ENCODE data around the gene SP2.

SP2 gene

DNA sequence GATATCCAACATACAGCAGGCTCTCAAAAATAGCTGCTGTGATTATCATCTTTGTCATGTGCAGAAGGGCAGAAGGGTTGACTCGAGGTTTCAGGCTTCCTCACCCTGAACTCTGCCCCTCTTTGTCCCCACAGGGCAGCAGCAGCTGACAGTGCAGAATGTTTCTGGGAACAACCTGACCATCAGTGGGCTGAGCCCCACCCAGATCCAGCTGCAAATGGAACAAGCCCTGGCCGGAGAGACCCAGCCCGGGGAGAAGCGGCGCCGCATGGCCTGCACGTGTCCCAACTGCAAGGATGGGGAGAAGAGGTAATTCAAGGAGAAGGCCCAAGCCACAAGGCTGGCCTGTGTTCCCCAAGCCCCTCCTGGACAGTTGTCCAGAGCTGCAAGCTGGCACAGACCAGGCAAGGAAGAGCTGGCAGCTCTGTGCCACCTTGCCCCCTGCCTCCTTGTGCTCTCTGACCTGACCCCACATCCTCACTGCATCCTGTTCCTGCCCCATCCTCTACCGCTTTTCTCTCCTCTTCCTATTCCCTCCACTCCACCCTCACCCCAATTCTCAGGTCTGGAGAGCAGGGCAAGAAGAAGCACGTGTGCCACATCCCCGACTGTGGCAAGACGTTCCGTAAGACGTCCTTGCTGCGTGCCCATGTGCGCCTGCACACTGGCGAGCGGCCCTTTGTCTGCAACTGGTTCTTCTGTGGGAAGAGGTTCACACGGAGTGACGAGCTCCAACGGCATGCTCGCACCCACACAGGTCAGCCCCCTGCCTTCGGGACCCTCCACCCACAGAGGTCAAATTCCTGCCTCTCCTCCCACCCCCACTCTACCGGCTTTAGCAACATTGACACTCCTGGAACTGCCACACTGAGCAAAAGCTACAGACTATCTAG lies 29.0 kb downstream of the SP2 start:
- Histone ChIP-seq H3K27ac (no peak overlapping the region), H3K4me3 (ENCODE audit: low read depth in 1 of 2, low read length in 1 of 2) (no peak overlapping the region), H3K9me3 (no peaks in the 10 kb centered on the region), H3K36me3 (peaks cover 93% of the 10 kb centered on the region), H3K27me3 (no peaks in the 10 kb centered on the region), H3K4me1 (ENCODE audit: control insufficient read depth in 1 of 2, insufficient read depth in 1 of 2, low read depth in 1 of 2, low read length in 1 of 2) (no peaks in the 10 kb centered on the region)
- TF ChIP-seq, protein P1, sequence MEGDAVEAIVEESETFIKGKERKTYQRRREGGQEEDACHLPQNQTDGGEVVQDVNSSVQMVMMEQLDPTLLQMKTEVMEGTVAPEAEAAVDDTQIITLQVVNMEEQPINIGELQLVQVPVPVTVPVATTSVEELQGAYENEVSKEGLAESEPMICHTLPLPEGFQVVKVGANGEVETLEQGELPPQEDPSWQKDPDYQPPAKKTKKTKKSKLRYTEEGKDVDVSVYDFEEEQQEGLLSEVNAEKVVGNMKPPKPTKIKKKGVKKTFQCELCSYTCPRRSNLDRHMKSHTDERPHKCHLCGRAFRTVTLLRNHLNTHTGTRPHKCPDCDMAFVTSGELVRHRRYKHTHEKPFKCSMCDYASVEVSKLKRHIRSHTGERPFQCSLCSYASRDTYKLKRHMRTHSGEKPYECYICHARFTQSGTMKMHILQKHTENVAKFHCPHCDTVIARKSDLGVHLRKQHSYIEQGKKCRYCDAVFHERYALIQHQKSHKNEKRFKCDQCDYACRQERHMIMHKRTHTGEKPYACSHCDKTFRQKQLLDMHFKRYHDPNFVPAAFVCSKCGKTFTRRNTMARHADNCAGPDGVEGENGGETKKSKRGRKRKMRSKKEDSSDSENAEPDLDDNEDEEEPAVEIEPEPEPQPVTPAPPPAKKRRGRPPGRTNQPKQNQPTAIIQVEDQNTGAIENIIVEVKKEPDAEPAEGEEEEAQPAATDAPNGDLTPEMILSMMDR (IDR thresholded peaks at IDR 0.05), result no peak

DNA sequence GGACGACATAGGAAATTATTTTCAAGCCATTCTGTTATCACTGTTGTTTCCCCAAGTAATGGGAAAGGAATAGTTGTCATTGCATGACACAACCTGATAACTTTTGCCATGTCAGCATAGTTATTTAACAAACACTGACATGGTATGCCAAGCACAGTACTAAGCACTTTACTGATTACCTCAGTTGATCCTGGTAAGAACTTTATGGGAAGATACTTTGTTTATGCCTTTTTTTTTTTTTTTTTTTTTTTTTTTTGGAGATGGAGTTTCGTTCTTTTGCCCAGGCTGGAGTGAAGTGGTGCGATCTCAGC lies 29.6 kb downstream of the SP2 start:
- Histone ChIP-seq H3K9me3 (no peaks in the 10 kb centered on the region), H3K4me1 (ENCODE audit: control insufficient read depth in 1 of 2, insufficient read depth in 1 of 2, low read depth in 1 of 2, low read length in 1 of 2) (no peaks in the 10 kb centered on the region), H3K27me3 (no peaks in the 10 kb centered on the region), H3K4me3 (ENCODE audit: low read depth in 1 of 2, low read length in 1 of 2) (no peak overlapping the region), H3K36me3 (peaks cover 99% of the 10 kb centered on the region), H3K27ac (no peak overlapping the region)
- TF ChIP-seq, protein P1 (IDR thresholded peaks at IDR 0.05), result no peak

DNA sequence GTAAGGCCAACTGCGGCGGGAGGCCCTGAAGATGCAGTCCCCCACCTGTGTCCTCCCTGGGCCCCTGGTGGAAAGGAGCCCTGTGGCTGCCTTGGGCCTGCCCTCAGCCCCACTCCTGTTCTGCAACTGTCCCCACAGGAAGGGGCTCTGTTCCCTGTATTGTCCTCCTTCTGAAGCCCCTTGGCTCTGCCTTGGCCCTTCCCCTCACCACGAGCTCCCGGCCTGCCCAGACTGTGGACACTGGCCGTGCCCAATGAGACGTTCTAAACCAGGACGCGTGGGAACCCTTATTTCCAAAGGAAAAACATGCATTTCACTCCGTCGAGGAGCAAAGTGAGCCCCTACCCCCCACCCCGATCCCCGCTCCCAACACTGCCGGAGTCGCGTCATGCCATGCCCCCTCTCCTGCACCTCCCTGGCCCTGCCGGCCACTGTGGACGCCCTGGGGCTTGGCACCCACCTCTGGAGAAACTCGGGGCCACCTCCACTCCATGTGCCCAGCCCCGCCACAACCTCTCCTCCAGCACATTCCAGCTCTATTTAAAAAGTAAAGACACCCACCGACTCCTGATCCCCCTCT lies 31.9 kb downstream of the SP2 start:
- H3K4me3 ChIP-seq (ENCODE audit: low read depth in 1 of 2, low read length in 1 of 2), result no peak overlapping the region
- TF ChIP-seq, protein P1 (IDR thresholded peaks at IDR 0.05), result no peak
- H3K27me3 ChIP-seq, result no peaks in the 10 kb centered on the region
- H3K4me1 ChIP-seq (ENCODE audit: control insufficient read depth in 1 of 2, insufficient read depth in 1 of 2, low read depth in 1 of 2, low read length in 1 of 2), result no peaks in the 10 kb centered on the region
- no peaks in the 10 kb centered on the region for H3K9me3 ChIP-seq
- peaks cover 82% of the 10 kb centered on the region for H3K36me3 ChIP-seq
- H3K27ac ChIP-seq, result no peak overlapping the region

DNA sequence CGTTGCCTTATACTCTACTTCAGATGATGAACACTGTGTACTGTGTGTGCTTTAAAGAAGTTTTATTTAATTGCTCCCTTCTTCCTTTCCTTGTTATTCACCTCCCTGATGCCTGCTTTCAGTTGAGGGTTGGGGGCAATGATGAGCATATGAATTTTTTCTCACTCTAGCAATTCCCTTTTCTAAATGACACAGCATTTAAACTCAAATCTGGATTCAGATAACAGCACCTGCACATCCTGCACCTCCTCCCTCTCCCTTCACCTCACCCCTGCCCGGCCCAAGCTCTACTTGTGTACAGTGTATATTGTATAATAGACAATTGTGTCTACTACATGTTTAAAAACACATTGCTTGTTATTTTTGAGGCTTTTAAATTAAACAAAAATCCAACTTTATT lies 32.4 kb downstream of the SP2 start:
- no peak overlapping the region for H3K4me3 ChIP-seq (ENCODE audit: low read depth in 1 of 2, low read length in 1 of 2)
- no peaks in the 10 kb centered on the region for H3K9me3 ChIP-seq
- H3K4me1 ChIP-seq (ENCODE audit: control insufficient read depth in 1 of 2, insufficient read depth in 1 of 2, low read depth in 1 of 2, low read length in 1 of 2), result no peaks in the 10 kb centered on the region
- H3K27ac ChIP-seq, result no peak overlapping the region
- H3K27me3 ChIP-seq, result no peaks in the 10 kb centered on the region
- peaks cover 77% of the 10 kb centered on the region for H3K36me3 ChIP-seq
- TF ChIP-seq, protein P1 (IDR thresholded peaks at IDR 0.05), result no peak

DNA sequence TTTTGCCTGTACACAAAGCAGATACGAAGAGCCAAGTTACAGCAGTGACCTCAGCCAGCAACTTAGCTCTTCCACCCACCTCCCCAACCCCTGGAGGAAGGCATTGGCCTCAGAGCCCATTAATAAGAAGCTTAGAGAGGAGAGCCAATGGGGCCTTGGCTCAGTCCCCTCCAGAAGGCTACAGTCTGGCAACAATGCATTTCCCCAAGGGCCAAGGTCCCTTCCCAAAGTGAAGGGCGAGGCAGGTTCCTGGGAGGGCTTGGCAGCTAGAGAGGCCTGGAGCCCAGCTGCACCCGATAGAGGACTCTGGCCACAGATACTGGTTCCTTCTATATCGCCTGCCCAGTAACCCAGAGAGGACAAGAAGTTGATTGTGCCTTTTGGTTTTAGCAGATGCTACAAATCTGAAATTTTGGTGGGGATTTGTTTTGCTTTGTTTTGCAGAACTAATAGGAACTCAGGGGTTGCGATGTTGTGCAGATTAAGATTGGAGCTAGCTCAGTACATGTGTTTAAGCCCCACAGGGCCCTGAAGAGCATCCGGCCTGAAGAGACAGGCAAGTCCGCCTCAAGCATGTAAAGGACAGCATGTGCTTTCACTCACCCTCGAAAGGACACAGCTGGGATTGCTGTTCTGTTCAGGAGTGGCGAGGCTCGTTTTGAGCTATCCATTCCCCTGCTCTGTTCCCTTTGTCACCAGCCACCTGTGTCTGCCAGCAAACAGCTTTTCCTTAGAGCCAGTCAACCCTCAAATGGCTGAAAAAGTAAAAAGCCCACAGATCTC lies 33.4 kb downstream of the SP2 start:
- peaks cover 67% of the 10 kb centered on the region for H3K36me3 ChIP-seq
- TF ChIP-seq, protein P1 (IDR thresholded peaks at IDR 0.05), result no peak
- no peak overlapping the region for H3K4me3 ChIP-seq (ENCODE audit: low read depth in 1 of 2, low read length in 1 of 2)
- H3K27me3 ChIP-seq, result no peaks in the 10 kb centered on the region
- H3K27ac ChIP-seq, result no peak overlapping the region
- no peaks in the 10 kb centered on the region for H3K4me1 ChIP-seq (ENCODE audit: control insufficient read depth in 1 of 2, insufficient read depth in 1 of 2, low read depth in 1 of 2, low read length in 1 of 2)
- H3K9me3 ChIP-seq, result no peaks in the 10 kb centered on the region

Measured in neutrophil (primary cell).